ENCODE measurements around the gene KCNQ2.

Gene KCNQ2

DNA sequence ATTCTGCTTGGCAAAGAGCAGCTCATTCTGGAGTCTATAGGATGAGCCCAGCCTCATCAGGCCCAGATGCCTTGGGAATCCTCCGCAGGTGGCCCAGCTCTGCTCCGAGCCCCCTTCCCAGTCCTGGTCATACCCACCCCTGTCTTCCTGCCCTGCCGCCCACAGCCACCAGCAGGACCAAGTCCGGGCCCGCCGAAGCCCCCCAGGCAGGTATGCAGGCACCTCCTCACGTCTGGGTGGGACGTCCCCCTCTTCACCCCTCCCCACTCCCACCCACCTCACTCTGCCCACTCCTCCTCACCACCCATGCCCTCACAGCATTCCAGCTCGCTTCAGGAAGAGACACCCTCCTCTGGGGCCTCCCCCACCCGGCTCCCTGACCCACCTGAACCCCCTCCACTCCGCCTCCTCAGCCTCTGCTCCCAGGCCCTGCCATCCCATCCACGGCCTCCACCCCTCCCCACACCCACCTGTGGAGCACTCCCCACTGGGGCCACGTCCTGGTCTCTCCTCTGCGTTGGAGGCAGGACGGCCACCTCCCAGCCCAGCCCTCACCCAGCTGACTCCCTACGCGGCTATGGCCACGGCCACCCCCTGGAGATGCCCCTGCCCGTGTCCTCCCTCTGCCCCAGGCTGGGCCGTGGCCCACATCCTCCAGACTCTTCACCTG lies 43.4 kb downstream of the KCNQ2 start:
- peaks cover 5% of the 10 kb centered on the region for H3K9me3 Mint-ChIP-seq
- ATAC-seq (ENCODE audit: low read depth) = no peak
- H3K36me3 Mint-ChIP-seq = peaks cover 2% of the 10 kb centered on the region
- DNase-seq (ENCODE audit: low spot score in 2 of 2) = no peak
- no peak overlapping the region for H3K4me3 Mint-ChIP-seq
- H3K27ac Mint-ChIP-seq = no peak overlapping the region
- peaks cover 13% of the 10 kb centered on the region for H3K27me3 Mint-ChIP-seq
- H3K4me1 Mint-ChIP-seq = no peaks in the 10 kb centered on the region

DNA sequence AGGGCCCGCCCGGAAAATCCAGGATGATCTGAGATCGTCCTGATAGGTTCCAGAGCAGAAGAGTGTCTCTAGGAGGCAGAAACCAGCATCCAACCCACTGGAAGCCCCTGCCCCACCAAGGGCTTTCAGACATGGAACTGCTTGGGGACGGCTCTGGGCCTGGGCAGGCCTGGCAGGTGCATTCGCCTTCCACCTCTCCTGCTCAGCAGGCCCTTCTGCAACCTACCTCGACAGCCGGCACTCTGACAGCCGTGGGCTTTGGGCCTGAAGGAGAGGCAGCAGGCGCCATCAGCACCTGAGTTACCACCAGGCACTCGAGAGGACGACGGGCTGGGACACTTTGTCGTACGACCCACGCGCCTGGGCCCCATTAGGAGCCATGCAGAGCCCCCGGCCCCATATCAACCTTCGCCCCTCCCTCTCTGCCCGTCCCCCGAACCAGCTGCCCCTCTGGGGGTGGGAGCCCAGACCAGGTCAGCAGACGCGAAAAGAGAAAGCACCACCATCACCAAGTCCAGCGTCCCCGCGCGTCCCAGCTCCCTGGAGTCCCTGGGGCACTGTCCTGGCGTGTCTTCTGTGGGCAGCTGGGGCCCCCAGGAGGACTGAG lies 44.6 kb downstream of the KCNQ2 start:
- H3K27ac Mint-ChIP-seq = no peak overlapping the region
- ATAC-seq (ENCODE audit: low read depth) = no peak

GRCh38 chr20:63427206-63427605 lies 45.2 kb downstream of the KCNQ2 start:
- DNase-seq (ENCODE audit: low spot score in 2 of 2) = no peak
- peaks cover 2% of the 10 kb centered on the region for H3K36me3 Mint-ChIP-seq
- no peaks in the 10 kb centered on the region for H3K4me1 Mint-ChIP-seq
- peaks cover 5% of the 10 kb centered on the region for H3K9me3 Mint-ChIP-seq
- peaks cover 13% of the 10 kb centered on the region for H3K27me3 Mint-ChIP-seq
- H3K4me3 Mint-ChIP-seq = no peak overlapping the region
- no peak for ATAC-seq (ENCODE audit: low read depth)
- no peak overlapping the region for H3K27ac Mint-ChIP-seq

More for the DNA sequence above, 44.6 kb downstream of the KCNQ2 start:
- no peak for DNase-seq (ENCODE audit: low spot score in 2 of 2)
- Mint-ChIP-seq H3K4me3 (no peak overlapping the region), H3K4me1 (no peaks in the 10 kb centered on the region), H3K27me3 (peaks cover 13% of the 10 kb centered on the region), H3K9me3 (peaks cover 5% of the 10 kb centered on the region), H3K36me3 (peaks cover 2% of the 10 kb centered on the region)

DNA sequence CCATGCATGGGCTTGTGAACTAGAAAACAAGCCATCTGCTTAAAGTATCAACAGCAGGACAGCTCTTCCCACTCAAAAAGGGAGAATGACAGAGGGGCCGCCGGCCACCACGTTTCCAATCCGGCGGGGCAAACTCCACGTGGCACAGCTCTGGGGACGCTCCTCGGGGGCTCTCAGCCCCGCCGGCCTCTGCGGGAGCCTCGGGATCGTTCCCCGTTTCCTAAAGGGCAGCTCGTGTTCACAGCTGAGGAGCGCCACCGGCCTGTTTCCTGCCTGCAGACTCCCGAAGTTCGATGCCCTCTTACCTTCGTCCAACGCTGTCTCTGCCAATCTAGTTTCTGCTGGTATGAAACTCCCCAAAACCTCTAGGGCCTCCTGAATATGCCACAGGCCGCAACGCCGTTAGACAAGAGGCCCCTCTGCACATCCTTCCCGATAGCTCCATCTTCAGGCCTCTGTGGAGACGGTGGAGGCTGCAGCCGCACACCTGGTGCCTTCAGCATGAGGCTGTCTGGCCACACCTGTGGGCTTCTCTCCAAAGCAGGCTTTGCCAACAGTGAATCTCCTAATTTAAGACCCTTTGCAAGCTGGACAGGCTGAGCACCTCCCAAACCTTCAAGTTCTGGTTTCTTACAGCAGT lies 46.5 kb downstream of the KCNQ2 start:
- no peak overlapping the region for H3K27ac Mint-ChIP-seq

DNA sequence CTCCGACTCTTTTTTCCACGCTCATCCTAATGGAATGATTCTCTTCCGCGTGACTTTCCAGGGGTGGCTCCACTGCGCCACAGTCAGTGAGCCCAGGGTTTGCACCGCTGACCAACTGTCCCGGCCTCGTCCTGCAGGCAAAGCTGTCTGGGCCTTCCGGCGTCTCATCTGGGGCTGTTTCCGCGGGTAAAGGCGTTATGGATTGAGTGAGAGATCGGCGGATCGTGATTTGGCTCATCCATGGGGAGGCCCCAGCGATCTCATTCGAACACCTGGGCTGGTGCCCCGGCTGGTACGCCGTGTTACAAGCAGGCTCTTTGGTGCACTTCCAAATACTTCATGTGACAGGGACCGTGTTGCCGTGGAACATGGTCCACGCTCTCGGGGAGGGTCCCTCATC lies 47.8 kb downstream of the KCNQ2 start:
- ATAC-seq (ENCODE audit: low read depth) (no peak), DNase-seq (ENCODE audit: low spot score in 2 of 2) (no peak)
- Mint-ChIP-seq H3K9me3 (peaks cover 3% of the 10 kb centered on the region), H3K4me1 (no peaks in the 10 kb centered on the region), H3K27ac (no peak overlapping the region), H3K4me3 (no peak overlapping the region), H3K27me3 (peaks cover 13% of the 10 kb centered on the region), H3K36me3 (peaks cover 2% of the 10 kb centered on the region)

More for the DNA sequence above, 46.5 kb downstream of the KCNQ2 start:
- Mint-ChIP-seq H3K36me3 (peaks cover 2% of the 10 kb centered on the region), H3K27me3 (peaks cover 13% of the 10 kb centered on the region), H3K4me1 (no peaks in the 10 kb centered on the region), H3K9me3 (peaks cover 3% of the 10 kb centered on the region), H3K4me3 (no peak overlapping the region)
- DNase-seq (ENCODE audit: low spot score in 2 of 2) (no peak), ATAC-seq (ENCODE audit: low read depth) (no peak)

GRCh38 chr20:63423751-63424150 lies 48.7 kb downstream of the KCNQ2 start:
- no peaks in the 10 kb centered on the region for H3K4me1 Mint-ChIP-seq
- H3K36me3 Mint-ChIP-seq = peaks cover 2% of the 10 kb centered on the region
- no peak overlapping the region for H3K27ac Mint-ChIP-seq
- peaks cover 3% of the 10 kb centered on the region for H3K9me3 Mint-ChIP-seq
- H3K4me3 Mint-ChIP-seq = no peak overlapping the region
- DNase-seq (ENCODE audit: low spot score in 2 of 2) (no peak), ATAC-seq (ENCODE audit: low read depth) (no peak)
- H3K27me3 Mint-ChIP-seq = peaks cover 13% of the 10 kb centered on the region

DNA sequence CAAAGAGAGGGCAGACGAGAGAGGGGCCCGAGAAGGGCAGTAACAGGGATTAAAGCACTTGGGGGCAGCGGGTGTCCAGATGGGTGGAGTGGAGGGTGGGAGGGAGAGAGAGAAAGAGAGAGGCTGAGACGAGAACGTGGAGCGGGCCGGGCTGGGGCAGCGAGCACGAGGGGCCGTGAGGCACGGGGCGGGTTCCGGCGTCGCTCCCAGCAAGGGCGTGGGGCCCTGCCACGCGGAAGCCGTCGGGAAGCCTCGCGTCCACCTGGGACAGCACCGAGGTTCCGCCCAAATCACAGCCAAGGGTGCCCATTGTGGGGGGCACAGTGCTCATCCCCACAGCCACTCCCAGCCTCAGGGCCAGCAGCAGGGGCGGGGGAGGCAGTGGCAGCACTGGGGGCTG lies 49.8 kb downstream of the KCNQ2 start:
- Mint-ChIP-seq H3K36me3 (peaks cover 2% of the 10 kb centered on the region), H3K27ac (no peak overlapping the region), H3K4me1 (no peaks in the 10 kb centered on the region), H3K4me3 (no peak overlapping the region), H3K9me3 (peaks cover 3% of the 10 kb centered on the region), H3K27me3 (peaks cover 15% of the 10 kb centered on the region)
- ATAC-seq (ENCODE audit: low read depth) = no peak
- no peak for DNase-seq (ENCODE audit: low spot score in 2 of 2)

DNA sequence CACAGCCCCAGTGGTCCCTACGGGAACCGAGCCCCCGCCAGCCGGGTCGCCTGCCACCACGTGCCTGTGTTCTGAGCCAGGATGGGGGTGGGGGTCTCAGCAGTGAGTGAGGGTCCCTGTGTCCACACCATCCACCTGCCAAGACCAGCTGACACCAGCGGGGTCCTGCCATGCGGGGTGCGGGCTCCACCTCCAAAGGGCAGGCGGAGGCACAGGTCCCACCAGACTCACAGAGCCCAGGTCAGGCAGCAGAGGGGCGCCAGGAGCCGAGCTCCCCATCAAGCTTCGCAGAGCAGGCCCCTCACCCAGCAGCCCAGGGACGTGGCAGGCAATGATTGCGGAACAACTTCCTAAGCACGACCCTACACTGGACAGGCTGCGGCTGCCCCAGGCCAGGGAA lies 50.5 kb downstream of the KCNQ2 start:
- no peak for DNase-seq (ENCODE audit: low spot score in 2 of 2)
- peaks cover 17% of the 10 kb centered on the region for H3K27me3 Mint-ChIP-seq
- peaks cover 3% of the 10 kb centered on the region for H3K9me3 Mint-ChIP-seq
- no peak overlapping the region for H3K4me3 Mint-ChIP-seq
- no peaks in the 10 kb centered on the region for H3K4me1 Mint-ChIP-seq
- ATAC-seq (ENCODE audit: low read depth) = no peak
- H3K27ac Mint-ChIP-seq = no peak overlapping the region
- peaks cover 2% of the 10 kb centered on the region for H3K36me3 Mint-ChIP-seq

GRCh38 chr20:63421094-63421692 lies 51.3 kb downstream of the KCNQ2 start:
- peaks cover 15% of the 10 kb centered on the region for H3K27me3 Mint-ChIP-seq
- H3K4me1 Mint-ChIP-seq = no peaks in the 10 kb centered on the region
- H3K27ac Mint-ChIP-seq = no peak overlapping the region
- DNase-seq (ENCODE audit: low spot score in 2 of 2) = no peak
- no peak for ATAC-seq (ENCODE audit: low read depth)
- H3K9me3 Mint-ChIP-seq = peaks cover 3% of the 10 kb centered on the region
- H3K4me3 Mint-ChIP-seq = no peak overlapping the region
- peaks cover 2% of the 10 kb centered on the region for H3K36me3 Mint-ChIP-seq

DNA sequence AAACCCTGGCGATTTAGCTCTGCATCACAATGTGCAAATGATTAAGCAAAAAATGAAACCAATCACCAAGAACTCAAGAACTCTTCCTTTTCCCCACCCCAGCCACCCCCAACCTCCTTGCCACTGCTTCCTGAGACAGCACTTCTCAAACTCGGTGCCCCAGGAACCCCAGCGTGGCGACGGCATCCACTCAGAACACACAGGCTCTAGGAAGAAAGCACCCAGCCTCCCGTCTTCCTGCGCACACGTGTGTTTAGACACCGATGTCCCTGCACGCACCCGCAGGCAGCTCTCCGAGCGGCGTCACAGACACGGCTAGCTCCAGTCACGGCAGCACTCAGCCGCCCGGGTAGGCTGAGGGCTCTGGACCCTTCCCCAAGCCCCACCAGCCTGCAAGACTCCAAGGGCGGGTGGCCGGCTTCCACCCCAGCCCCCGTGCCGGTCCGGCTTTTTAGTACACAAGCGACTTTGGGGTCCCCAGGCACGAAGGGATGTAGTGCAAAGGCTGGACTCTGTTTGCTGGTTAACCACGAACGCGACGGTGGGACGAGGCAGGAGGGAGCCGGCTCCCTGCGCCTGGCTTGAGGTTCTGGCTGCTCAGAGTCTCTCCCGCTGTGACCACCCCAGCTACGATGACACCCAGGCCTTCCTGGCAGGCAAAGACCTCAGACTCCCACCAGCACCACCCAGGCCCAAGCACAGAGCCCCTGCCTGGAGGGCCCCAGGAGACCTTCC lies 51.9 kb downstream of the KCNQ2 start:
- DNase-seq (ENCODE audit: low spot score in 2 of 2) (no peak), ATAC-seq (ENCODE audit: low read depth) (no peak)
- H3K9me3 Mint-ChIP-seq = peaks cover 3% of the 10 kb centered on the region
- peaks cover 2% of the 10 kb centered on the region for H3K36me3 Mint-ChIP-seq
- no peaks in the 10 kb centered on the region for H3K4me1 Mint-ChIP-seq
- no peak overlapping the region for H3K4me3 Mint-ChIP-seq
- peaks cover 15% of the 10 kb centered on the region for H3K27me3 Mint-ChIP-seq
- H3K27ac Mint-ChIP-seq = no peak overlapping the region

DNA sequence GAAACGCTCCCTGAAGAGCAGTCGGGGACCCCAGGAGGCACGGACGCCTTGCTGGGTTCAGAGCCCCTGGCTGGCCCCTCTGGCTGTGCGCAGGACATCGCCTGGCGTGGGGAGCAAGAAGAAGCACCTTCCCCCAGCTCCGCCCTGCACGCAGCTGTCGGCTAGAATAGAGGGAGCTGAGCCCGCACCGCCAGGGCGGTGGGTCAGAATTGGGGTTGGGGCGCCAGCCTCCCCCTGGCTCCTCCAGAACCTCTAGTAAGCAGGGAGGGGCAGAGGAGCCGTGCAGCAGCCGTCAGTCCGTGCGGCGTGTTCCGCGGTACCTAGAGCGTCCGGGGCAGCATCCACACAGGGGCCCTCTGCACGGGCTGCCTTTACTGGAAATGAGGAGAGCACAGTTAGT lies 53.2 kb downstream of the KCNQ2 start:
- no peaks in the 10 kb centered on the region for H3K4me1 Mint-ChIP-seq
- H3K36me3 Mint-ChIP-seq = no peaks in the 10 kb centered on the region
- DNase-seq (ENCODE audit: low spot score in 2 of 2) (no peak), ATAC-seq (ENCODE audit: low read depth) (no peak)
- H3K4me3 Mint-ChIP-seq = no peak overlapping the region
- no peak overlapping the region for H3K27ac Mint-ChIP-seq
- H3K27me3 Mint-ChIP-seq = peaks cover 8% of the 10 kb centered on the region
- no peaks in the 10 kb centered on the region for H3K9me3 Mint-ChIP-seq

DNA sequence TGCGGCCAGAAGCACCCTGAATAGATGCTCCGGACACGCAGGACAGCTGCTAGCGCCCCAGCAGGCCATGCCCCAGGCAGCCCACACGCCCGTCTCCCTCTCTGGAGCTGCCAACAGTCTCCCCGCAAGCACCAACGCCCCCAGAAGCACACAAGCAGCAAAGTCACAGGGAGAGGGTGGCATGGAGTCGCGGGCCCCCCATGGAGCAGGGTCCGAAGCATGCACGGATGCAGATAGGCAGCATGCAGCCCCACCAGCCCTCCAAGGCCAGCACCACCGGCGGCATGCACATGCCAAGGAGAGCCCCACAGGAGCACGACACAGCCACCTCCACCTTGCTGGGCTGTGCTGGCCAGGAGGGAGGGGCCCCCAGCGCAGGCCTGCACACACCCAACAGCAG lies 53.8 kb downstream of the KCNQ2 start:
- Mint-ChIP-seq H3K27ac (no peak overlapping the region), H3K9me3 (no peaks in the 10 kb centered on the region), H3K4me1 (no peaks in the 10 kb centered on the region), H3K4me3 (no peak overlapping the region), H3K27me3 (peaks cover 8% of the 10 kb centered on the region), H3K36me3 (no peaks in the 10 kb centered on the region)
- DNase-seq (ENCODE audit: low spot score in 2 of 2) (no peak), ATAC-seq (ENCODE audit: low read depth) (no peak)

DNA sequence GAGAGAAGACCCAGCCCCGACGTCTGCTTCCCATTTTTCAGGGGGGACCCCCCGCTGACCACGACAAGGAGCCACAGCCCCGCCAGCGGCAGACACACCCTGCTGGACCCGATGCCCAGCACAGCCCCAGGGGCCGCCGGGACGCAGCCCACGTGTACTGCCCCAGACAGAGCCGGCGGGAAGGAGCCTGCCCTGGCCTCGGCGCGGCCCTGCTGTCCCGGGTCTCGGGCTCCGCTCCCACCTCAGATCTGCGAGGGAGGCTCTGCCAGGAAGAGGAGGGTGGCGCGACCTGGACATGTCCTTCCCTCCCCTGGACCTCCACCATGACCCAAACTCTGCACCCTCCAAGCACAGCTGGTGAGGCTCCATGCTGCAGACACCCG lies 54.7 kb downstream of the KCNQ2 start:
- Mint-ChIP-seq H3K4me3 (no peak overlapping the region), H3K4me1 (no peaks in the 10 kb centered on the region), H3K27ac (no peak overlapping the region), H3K9me3 (no peaks in the 10 kb centered on the region), H3K36me3 (no peaks in the 10 kb centered on the region), H3K27me3 (peaks cover 12% of the 10 kb centered on the region)
- no peak for ATAC-seq (ENCODE audit: low read depth)
- DNase-seq (ENCODE audit: low spot score in 2 of 2) = no peak
